COLO668 (cell line): ENCODE data around the gene OTUB2.
"Not testable (repeated sequence)": the region's sequence is repeated elsewhere in the genome, so short reads cannot be mapped to it uniquely, and the experiment has no call there.

ENCODE experiments used
- DNase-seq: peaks from one replicate; lab custom pipeline; 2025; ENCODE audit not compliant: unreplicated experiment; lab: John Stamatoyannopoulos, UW

The OTUB2 gene

GRCh38 chr14:94054936-94055335 lies 28.8 kb downstream of the OTUB2 start:
- DNase-seq, result no peak

GRCh38 chr14:94056579-94057308 lies 30.6 kb downstream of the OTUB2 start:
- DNase-seq, result no peak

DNA sequence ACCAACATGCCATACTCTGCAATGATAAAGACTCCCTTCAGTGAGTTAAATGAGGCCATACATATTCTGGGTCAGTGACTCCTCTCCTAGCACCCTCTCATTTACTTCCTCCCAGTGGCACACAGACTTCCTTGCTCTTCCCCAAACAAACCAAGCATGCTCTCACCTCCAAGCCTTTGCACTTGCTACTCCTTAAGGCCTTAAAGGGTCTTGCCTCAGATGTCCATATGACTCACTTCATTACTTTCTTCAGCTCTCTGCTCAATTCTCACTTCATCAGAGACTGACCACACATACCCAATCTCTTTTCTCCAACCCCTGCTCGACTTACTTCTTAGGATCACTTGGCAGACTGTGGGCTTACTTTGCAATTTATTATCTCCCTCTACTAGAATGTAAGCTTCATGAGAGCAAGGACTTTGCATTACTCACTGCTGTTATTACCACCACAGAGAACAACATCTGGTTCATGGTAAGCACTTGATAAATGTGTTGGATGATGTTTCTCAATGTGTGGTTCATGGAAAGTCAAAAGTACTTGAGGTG lies 32.1 kb downstream of the OTUB2 start:
- DNase-seq, result no peak

DNA sequence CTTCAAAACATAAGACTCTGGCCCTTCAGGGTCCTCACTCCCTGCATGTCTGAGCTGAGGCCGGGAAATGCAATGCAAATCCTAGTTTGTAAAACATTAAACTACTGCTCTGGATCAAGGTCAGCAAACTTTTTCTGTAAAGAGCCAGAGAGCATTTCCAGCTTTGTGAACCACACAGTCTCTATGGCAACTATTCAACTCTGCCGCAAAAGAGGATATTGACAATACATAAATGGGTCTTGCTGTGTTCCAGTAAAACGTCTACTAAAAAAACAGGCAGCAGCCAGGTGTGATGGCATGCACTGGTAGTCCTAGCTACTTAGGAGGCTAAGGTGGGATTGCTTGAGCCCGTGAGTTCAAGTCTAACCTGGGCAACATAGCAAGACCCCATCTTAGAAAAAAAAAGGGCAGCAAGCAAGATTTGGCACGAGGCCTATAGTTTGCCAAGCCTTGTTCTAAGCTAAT lies 32.6 kb downstream of the OTUB2 start:
- DNase-seq, result no peak

GRCh38 chr14:94059998-94060397 lies 33.9 kb downstream of the OTUB2 start:
- DNase-seq, result no peak

DNA sequence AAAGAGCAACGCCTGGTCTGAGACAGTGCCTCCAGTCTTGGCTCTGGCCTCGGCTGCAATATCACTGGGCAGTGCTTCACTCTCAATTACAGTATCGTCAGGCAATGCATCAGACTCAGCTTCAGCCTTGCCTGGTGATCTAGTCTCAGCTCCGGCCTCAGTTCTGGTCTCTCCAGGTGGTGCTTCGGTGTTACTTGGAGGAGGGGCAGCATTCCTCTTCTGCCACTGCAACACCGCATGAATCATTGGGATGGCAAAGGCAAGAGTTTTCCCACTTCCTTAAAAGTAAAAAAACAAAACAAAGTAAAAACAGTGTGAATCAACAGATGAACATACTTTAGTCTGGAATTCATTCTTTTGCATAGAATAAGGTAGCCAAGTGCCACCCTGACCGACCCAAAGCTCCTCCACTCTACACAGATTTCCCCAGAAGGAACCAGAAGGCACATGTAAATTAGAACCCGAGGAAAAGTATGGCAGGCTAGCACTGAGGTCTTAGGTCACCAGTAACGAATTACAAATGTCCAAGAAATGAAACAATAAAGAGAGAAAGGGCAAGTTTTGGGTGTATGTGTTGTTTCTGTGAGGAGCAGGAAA lies 36.3 kb downstream of the OTUB2 start:
- DNase-seq, result no peak

- peak; percentile 48 for DNase-seq
These were observed 40.0 kb downstream of the OTUB2 start for GRCh38 chr14:94066089-94066676.

DNA sequence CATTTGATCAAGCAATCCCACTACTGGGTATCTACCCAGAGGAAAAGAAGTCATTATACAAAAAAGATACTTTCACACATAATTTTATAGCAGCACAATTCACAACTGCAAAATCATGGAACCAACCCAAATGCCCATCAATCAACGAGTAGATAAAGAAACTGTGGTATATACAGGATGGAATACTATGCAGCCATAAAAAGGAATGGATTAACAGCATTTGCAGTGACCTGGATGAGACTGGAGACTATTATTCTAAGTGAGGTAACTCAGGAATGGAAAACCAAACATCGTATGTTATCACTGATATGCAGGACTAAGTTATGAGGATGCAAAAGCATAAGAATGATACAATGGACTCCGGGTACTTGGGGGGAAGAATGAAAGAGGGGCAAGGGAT lies 45.9 kb downstream of the OTUB2 start:
- DNase-seq, result not testable (repeated sequence)

DNA sequence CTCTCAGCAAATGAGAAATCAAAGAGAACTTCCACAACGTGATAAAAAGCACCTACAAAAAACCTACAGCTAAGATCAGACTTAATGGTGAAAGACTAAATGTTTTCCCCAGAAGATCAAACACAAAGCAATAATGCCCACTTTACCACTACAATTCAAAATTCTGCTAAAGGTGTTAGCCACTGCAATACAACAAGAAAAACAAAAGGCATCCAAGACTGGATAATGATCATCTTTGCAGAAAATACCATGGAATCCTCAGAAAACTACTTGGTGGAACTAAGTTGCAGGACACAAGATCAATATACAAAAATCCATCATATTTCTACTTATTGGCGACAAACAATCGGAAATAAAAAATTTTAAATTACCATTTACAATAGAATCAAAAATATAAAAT lies 48.4 kb downstream of the OTUB2 start:
- DNase-seq, result no peak

GRCh38 chr14:94075008-94075407 lies 48.9 kb downstream of the OTUB2 start:
- DNase-seq, result no peak

GRCh38 chr14:94077111-94077821 lies 51.1 kb downstream of the OTUB2 start:
- DNase-seq, result no peak

DNA sequence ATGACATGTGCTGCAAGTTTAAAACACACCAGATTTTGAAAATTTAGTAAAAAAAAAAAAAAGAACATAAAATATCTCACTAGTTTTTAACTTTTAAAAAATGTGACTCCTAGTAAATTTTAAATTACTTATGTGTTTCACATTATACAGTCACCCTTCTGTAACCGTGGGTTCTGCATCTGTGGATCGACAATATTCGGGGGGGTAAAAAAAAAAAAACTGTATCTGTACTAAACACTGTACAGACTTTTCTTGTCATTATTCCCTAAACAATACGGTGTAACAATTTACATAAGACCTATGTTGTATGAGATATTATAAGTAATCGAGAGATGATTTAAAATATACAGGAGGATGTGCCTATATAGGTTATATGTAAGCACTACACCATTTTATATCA lies 51.7 kb downstream of the OTUB2 start:
- DNase-seq, result no peak

- no peak for DNase-seq
These were observed 53.9 kb downstream of the OTUB2 start for GRCh38 chr14:94079891-94080620.

- DNase-seq, result peak; percentile 97
These were observed 54.7 kb downstream of the OTUB2 start, which contains the start of the genes DDX24 and IFI27L1 for GRCh38 chr14:94080621-94081385. Gene DDX24 (minus strand): TSS chr14:94081202. CDS start chr14:94079742, 1,460 bp downstream. Gene IFI27L1 (plus strand): TSS chr14:94081310. CDS start chr14:94096938, 15,628 bp downstream.

DNA sequence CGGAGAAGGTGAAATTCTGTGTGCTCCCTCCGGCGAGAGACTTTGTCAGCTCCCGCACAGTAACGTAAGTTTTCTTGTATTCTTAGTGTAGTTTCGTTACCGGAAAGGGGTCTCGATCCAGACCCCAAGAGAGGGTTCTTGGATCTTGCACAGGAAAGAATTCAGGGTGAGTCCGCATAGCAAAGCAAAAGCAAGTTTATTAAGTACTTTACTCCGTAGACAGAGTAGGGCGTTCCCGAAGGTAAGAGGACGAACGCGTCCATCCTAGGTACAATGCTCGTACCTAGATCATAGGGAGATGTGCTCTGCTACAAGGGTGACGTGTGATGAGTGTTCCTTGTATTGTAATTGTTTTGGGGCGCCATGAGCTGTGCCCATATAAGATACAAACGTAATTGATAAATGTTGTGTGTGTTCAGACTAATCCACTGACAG lies 55.3 kb downstream of the OTUB2 start:
- no peak for DNase-seq

GRCh38 chr14:94087891-94088290 lies 61.8 kb downstream of the OTUB2 start:
- DNase-seq, result no peak

GRCh38 chr14:94088516-94088915 lies 62.4 kb downstream of the OTUB2 start:
- DNase-seq, result no peak

GRCh38 chr14:94089479-94089878 lies 63.3 kb downstream of the OTUB2 start:
- DNase-seq, result no peak

DNA sequence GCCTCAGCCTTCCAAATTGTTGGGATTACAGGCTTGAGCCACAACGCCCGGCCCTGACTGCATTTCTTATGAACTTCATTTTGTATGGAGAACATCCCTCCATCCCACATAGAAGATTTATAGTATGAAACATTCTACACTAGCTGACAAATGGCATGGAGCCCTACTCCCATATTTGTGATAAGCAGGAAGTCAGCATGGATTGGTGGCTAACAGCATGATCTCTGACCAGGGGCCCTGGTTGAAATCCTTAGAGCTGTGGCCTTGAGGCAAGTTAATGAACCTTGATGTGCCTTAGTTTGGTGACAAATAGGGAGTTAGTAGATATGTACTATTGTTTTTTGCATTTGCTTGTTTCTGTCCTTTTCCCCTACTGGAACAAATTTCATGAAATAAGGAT lies 67.3 kb downstream of the OTUB2 start:
- DNase-seq, result no peak

GRCh38 chr14:94097091-94097490 lies 71.0 kb downstream of the OTUB2 start:
- no peak for DNase-seq
